CD4-positive, alpha-beta T cell treated with Interleukin-15 for 4 hours (primary cell): ENCODE data around the gene CHAF1A.

ENCODE experiments used
- DNase-seq: peaks from one replicate; pipeline ENCODE4 v3.0.0-alpha.2; 2020; ENCODE audit warnings: low spot score

Gene CHAF1A

GRCh38 chr19:4409123-4409933, 6.9 kb downstream of the CHAF1A start:
- DNase-seq, result no peak

GRCh38 chr19:4413588-4413987, 11.1 kb downstream of the CHAF1A start:
- no peak for DNase-seq

GRCh38 chr19:4414144-4414799, 11.8 kb downstream of the CHAF1A start:
- no peak for DNase-seq

GRCh38 chr19:4414800-4415321, 12.4 kb downstream of the CHAF1A start:
- DNase-seq, result no peak

GRCh38 chr19:4415352-4415751, 12.9 kb downstream of the CHAF1A start:
- no peak for DNase-seq

- DNase-seq, result no peak
Observed at GRCh38 chr19:4416268-4416667, 13.8 kb downstream of the CHAF1A start.

GRCh38 chr19:4423416-4424126, 21.1 kb downstream of the CHAF1A start:
- DNase-seq, result no peak

- DNase-seq, result no peak
Observed at GRCh38 chr19:4425537-4425936, 23.1 kb downstream of the CHAF1A start.

GRCh38 chr19:4428326-4428975, 26.0 kb downstream of the CHAF1A start:
- no peak for DNase-seq

- no peak for DNase-seq
Observed at GRCh38 chr19:4429256-4429655, 26.8 kb downstream of the CHAF1A start.

GRCh38 chr19:4429771-4430171, 27.3 kb downstream of the CHAF1A start:
- no peak for DNase-seq

- DNase-seq, result no peak
Observed at GRCh38 chr19:4430760-4431159, 28.3 kb downstream of the CHAF1A start.

GRCh38 chr19:4431296-4431695, 28.9 kb downstream of the CHAF1A start:
- no peak for DNase-seq

- DNase-seq, result no peak
Observed at GRCh38 chr19:4431808-4432674, 29.6 kb downstream of the CHAF1A start.

- DNase-seq, result no peak
Observed at GRCh38 chr19:4432918-4433506, 30.6 kb downstream of the CHAF1A start.

- DNase-seq, result no peak
Observed at GRCh38 chr19:4434391-4434790, 32.0 kb downstream of the CHAF1A start.

- no peak for DNase-seq
Observed at GRCh38 chr19:4436231-4436630, 33.8 kb downstream of the CHAF1A start.

- no peak for DNase-seq
Observed at GRCh38 chr19:4437103-4437502, 34.7 kb downstream of the CHAF1A start.

GRCh38 chr19:4439243-4439642, 36.8 kb downstream of the CHAF1A start:
- no peak for DNase-seq

GRCh38 chr19:4441994-4442818, 39.8 kb downstream of the CHAF1A start:
- no peak for DNase-seq
